GM12891 (cell line): ENCODE data around the gene LAMA2.

Experiments
- PAX5 ChIP-seq: IDR thresholded peaks from 2 replicates; pipeline ENCODE4 v1.6.1; 2011; ENCODE audit warnings: low read length, moderate library complexity, mild to moderate bottlenecking; ENCODE audit not compliant: insufficient read depth, severe bottlenecking
- POLR2A ChIP-seq: IDR thresholded peaks from 2 replicates; pipeline ENCODE4 v1.6.1; 2011; ENCODE audit warnings: low read depth, low read length, control low read depth
- POLR2AphosphoS5 ChIP-seq: IDR thresholded peaks from 2 replicates; pipeline ENCODE4 v1.6.1; 2011; ENCODE audit warnings: low read depth, low read length, control low read depth
- POU2F2 ChIP-seq: IDR thresholded peaks from 2 replicates; pipeline ENCODE4 v1.6.1; 2011; ENCODE audit warnings: low read depth, mild to moderate bottlenecking, control low read depth, low read length, moderate library complexity
- SPI1 ChIP-seq: IDR thresholded peaks from 2 replicates; pipeline ENCODE4 v1.6.1; 2011; ENCODE audit warnings: low read depth, low read length, control low read depth
- TAF1 ChIP-seq: IDR thresholded peaks from 2 replicates; pipeline ENCODE4 v1.6.1; 2011; ENCODE audit warnings: low read depth, low read length, control low read depth

DNA sequence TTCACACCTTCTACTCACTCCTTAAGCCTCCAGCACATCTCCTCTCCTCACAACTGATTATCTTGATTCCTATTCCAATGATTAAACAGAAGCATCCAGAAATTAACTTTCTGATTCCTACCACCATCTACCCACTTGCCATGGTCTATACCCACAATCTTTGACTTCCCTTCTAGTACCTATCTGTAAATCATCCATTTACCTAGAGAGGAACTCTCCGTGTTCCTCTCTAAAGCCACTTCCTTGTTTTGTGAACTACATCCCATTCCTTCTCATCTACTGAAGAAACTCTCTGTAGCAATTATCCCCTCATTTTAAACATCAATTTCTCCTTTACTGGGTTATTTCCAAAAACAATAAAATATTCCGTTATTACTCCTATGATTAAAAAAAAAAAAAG, 659.8 kb downstream of the LAMA2 start:
- 0 out of 2 replicates have a peak, but pooled peaks have one; percentile 6 for TF ChIP-seq SPI1
- no peak for TF ChIP-seq POLR2A
- TF ChIP-seq TAF1: no peak
- TF ChIP-seq POLR2AphosphoS5: no peak
- no peak for TF ChIP-seq PAX5
- no peak for TF ChIP-seq POU2F2
